ENCODE results near the gene CPLX1.

Gene CPLX1

GRCh38 chr4:845233-845835, 19.4 kb upstream of the CPLX1 start:
- Mint-ChIP-seq H3K27me3 (no peaks in the 10 kb centered on the region), H3K9me3 (peaks cover 6% of the 10 kb centered on the region), H3K36me3 (peaks cover 67% of the 10 kb centered on the region), H3K4me3 (no peak overlapping the region), H3K27ac (no peak overlapping the region), H3K4me1 (no peaks in the 10 kb centered on the region)
- ATAC-seq, result no peak

- Mint-ChIP-seq H3K4me1 (no peaks in the 10 kb centered on the region), H3K27ac (no peak overlapping the region), H3K4me3 (no peak overlapping the region), H3K27me3 (no peaks in the 10 kb centered on the region), H3K36me3 (peaks cover 69% of the 10 kb centered on the region), H3K9me3 (peaks cover 6% of the 10 kb centered on the region)
- ATAC-seq, result no peak
Measured at GRCh38 chr4:844752-845232, 18.9 kb upstream of the CPLX1 start.

GRCh38 chr4:839675-840443, 13.9 kb upstream of the CPLX1 start:
- no peak overlapping the region for H3K4me3 Mint-ChIP-seq
- H3K36me3 Mint-ChIP-seq, result peaks cover 47% of the 10 kb centered on the region
- H3K9me3 Mint-ChIP-seq, result peaks cover 15% of the 10 kb centered on the region
- H3K27me3 Mint-ChIP-seq, result no peaks in the 10 kb centered on the region
- no peak for ATAC-seq
- H3K27ac Mint-ChIP-seq, result no peak overlapping the region
- no peaks in the 10 kb centered on the region for H3K4me1 Mint-ChIP-seq

DNA sequence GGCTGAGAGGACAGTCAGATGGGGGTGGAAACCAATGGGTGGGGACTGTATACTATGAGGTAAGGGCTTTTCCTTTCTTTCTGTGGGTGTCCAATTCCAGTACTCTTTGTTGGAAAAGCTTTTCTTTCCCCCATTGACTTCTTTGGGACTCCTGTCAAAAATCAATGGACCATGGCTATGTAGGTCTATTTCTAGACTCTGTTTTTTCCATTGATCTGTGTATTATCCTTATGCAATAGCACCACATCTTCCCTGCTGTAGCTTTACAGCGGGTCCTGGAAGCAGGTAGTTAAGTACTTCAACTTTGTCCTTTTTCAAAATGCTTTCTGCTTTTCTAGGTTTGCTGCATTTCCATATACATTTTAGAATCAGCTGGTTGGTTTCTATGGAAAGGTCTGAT, 11.8 kb upstream of the CPLX1 start:
- Mint-ChIP-seq H3K4me3 (no peak overlapping the region), H3K4me1 (peaks cover 8% of the 10 kb centered on the region), H3K27ac (no peak overlapping the region), H3K27me3 (peaks cover 8% of the 10 kb centered on the region), H3K36me3 (peaks cover 29% of the 10 kb centered on the region), H3K9me3 (peaks cover 11% of the 10 kb centered on the region)
- no peak for ATAC-seq

DNA sequence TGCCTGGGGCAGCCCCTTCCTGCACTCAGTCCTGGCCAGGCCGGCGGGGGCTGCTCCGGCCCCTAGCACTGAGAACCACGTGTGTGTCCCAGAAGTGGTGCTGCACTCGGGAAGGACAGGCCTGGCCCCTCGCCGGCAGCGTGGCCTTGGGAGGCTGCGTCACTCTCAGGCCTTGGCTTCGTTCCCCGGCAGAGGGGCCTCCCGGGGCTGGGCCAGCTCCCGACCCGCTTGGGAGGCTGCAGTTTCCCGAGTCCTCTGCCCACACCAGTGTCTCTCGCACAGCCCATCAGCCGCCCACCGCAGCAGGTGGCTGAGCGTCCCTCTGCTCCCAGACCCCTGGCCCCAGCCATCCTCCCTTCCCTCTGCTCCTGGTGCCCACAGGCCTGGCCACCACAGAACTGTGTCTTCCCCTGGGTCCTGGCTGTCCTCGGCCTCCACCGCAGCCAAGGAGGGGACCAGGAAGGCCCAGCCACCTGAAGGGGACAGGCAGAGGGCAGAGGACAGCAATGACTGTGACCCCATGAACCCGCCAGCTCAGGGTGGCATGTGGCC, 10.9 kb upstream of the CPLX1 start:
- H3K27me3 Mint-ChIP-seq, result peaks cover 9% of the 10 kb centered on the region
- no peak for ATAC-seq
- H3K9me3 Mint-ChIP-seq, result peaks cover 9% of the 10 kb centered on the region

GRCh38 chr4:836003-836511, 10.1 kb upstream of the CPLX1 start:
- no peak for ATAC-seq
- no peak overlapping the region for H3K27ac Mint-ChIP-seq
- H3K9me3 Mint-ChIP-seq, result peaks cover 12% of the 10 kb centered on the region
- peaks cover 9% of the 10 kb centered on the region for H3K4me1 Mint-ChIP-seq
- H3K4me3 Mint-ChIP-seq, result no peak overlapping the region
- peaks cover 16% of the 10 kb centered on the region for H3K36me3 Mint-ChIP-seq
- H3K27me3 Mint-ChIP-seq, result peaks cover 9% of the 10 kb centered on the region

More for the DNA sequence above, 10.9 kb upstream of the CPLX1 start:
- Mint-ChIP-seq H3K4me1 (peaks cover 9% of the 10 kb centered on the region), H3K27ac (no peak overlapping the region), H3K36me3 (peaks cover 22% of the 10 kb centered on the region), H3K4me3 (no peak overlapping the region)

DNA sequence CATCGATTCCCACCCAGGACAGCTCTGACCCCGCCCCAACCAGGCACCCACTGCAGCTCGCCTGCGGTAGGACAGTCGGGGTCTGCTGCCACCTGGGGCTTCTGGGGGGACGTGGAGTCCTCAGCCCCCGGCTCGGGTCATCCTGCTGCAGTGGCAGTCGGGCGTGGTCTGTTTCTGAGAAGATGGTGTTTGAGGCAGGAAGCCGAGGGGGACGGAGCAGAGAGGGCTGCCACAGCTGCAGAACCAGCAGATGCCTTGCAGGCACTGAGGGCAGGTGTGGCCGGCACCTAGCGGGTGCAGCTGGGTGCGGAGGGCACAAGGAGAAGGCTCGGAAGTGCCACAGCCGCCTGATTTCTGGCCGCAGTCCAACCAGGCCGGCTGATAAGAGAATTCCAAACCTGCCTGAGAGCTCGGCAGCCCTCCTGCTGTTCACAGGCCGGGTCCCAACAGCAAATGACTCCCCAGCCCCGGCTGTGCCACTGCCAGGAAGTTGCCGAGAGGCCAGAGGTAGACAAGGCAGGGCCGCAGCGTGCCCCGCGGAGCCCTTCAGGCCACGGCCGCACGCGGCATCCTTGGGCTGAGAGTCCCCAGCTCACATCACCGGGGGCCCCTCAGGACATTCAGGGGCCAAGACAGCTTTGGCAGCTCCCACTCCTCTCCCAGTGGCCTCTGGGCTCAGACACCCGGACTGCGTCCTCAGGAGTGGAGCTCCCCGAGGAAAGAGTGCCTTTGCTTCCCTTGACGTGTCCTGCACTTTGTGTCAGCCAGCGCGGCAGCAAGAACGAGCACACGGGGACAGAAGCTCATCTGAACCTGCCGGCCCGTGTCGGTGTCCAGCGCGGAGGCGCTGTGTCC, 9.4 kb upstream of the CPLX1 start:
- Mint-ChIP-seq H3K27me3 (peaks cover 13% of the 10 kb centered on the region), H3K4me1 (peaks cover 9% of the 10 kb centered on the region), H3K4me3 (no peak overlapping the region), H3K9me3 (peaks cover 12% of the 10 kb centered on the region), H3K27ac (no peak overlapping the region), H3K36me3 (peaks cover 12% of the 10 kb centered on the region)
- ATAC-seq, result peak; percentile 14

GRCh38 chr4:834368-835147, 8.6 kb upstream of the CPLX1 start:
- Mint-ChIP-seq H3K4me3 (no peak overlapping the region), H3K27me3 (peaks cover 19% of the 10 kb centered on the region), H3K9me3 (peaks cover 12% of the 10 kb centered on the region), H3K27ac (no peak overlapping the region), H3K4me1 (peaks cover 9% of the 10 kb centered on the region), H3K36me3 (peaks cover 6% of the 10 kb centered on the region)
- ATAC-seq, result no peak

DNA sequence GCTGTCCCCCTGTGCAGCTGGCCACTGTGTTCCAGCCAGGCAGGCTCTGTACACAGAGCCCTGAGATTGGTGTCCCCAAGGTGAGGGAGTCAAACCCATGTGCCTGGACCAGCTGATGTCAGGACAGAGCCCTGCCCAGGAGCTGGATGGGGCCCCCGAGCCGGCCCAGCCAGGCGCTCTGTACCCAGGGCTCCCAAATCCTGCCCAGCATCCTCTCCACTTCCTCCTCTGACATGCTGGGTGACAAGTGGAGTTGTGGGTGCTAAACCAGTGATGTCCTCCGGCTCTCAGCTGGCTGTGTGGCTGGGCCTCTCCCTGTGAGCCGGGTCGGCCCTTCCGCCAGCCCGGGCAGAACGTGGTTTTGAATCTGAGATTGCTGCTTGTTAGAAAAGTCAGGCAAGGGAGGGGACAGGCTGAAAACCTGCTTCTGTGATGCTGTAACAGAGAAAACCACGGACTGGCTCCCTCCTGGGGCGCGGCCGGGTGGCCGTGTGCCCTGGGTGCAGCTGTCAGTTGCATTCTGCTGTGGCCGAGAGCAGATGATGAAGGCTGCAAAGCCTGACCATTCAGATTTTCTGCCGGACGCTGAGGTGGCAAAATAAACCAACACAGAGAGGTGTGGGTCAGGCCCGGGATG, 7.9 kb upstream of the CPLX1 start:
- H3K27ac Mint-ChIP-seq, result no peak overlapping the region
- H3K27me3 Mint-ChIP-seq, result peaks cover 23% of the 10 kb centered on the region
- ATAC-seq, result peak; percentile 17
- peaks cover 9% of the 10 kb centered on the region for H3K4me1 Mint-ChIP-seq
- H3K9me3 Mint-ChIP-seq, result peaks cover 12% of the 10 kb centered on the region
- no peak overlapping the region for H3K4me3 Mint-ChIP-seq
- H3K36me3 Mint-ChIP-seq, result peaks cover 6% of the 10 kb centered on the region

DNA sequence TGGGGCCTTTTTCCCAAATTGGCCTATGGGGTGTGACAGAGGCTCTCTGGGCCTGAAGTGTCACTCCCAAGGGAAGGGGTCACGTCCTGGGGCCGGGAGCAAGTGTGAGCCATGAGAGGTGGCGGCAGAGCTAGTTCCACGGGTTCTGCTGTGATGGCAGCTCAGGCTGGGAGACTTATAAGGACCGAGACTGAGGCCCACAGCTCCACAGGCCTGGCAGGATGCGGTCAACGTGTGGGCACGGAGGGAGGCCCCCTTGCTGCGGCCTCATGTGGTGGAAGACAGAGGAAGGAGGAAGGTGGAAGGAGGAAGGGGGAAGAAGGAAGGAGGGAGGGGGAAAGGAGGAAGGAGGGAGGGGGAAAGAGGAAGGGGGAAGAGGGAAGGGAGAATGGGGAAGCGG, 7.2 kb upstream of the CPLX1 start:
- no peak overlapping the region for H3K4me3 Mint-ChIP-seq
- H3K27ac Mint-ChIP-seq, result no peak overlapping the region
- peaks cover 9% of the 10 kb centered on the region for H3K4me1 Mint-ChIP-seq
- H3K27me3 Mint-ChIP-seq, result peaks cover 30% of the 10 kb centered on the region
- no peak for ATAC-seq
- peaks cover 12% of the 10 kb centered on the region for H3K9me3 Mint-ChIP-seq
- peaks cover 6% of the 10 kb centered on the region for H3K36me3 Mint-ChIP-seq

DNA sequence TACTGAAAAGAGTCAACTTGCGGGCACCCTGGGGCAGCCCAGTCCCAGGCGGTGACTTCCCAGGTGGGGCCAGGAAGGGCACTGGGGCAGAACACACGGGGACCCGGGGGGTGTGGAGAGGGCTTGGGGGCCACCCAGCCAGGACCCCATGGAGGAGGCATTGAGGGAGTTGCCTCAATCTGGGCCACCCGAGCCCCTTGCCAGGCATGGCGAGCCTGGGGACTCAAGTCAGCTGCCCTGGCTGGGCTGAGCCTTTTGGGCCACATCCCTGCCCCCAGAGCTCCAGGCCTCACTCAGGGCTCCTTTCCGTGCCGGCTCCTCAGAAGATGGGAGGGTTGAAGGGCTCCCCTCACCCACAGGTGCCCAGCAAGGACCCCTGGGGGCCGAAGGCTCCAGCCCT, 6.6 kb upstream of the CPLX1 start:
- Mint-ChIP-seq H3K4me1 (peaks cover 9% of the 10 kb centered on the region), H3K27ac (no peak overlapping the region), H3K36me3 (peaks cover 3% of the 10 kb centered on the region), H3K27me3 (peaks cover 36% of the 10 kb centered on the region), H3K9me3 (peaks cover 9% of the 10 kb centered on the region), H3K4me3 (no peak overlapping the region)
- ATAC-seq, result no peak

GRCh38 chr4:832108-832507, 6.2 kb upstream of the CPLX1 start:
- Mint-ChIP-seq H3K9me3 (peaks cover 5% of the 10 kb centered on the region), H3K27ac (no peak overlapping the region), H3K27me3 (peaks cover 41% of the 10 kb centered on the region), H3K4me3 (no peak overlapping the region), H3K36me3 (no peaks in the 10 kb centered on the region), H3K4me1 (peaks cover 9% of the 10 kb centered on the region)
- no peak for ATAC-seq

- Mint-ChIP-seq H3K4me3 (no peak overlapping the region), H3K9me3 (peaks cover 3% of the 10 kb centered on the region), H3K27me3 (peaks cover 41% of the 10 kb centered on the region), H3K4me1 (peaks cover 9% of the 10 kb centered on the region), H3K27ac (no peak overlapping the region), H3K36me3 (no peaks in the 10 kb centered on the region)
- no peak for ATAC-seq
Measured at GRCh38 chr4:831483-831805, 5.5 kb upstream of the CPLX1 start.

All from stimulated activated memory B cell treated with anti-CD40 and anti-IgM and Interleukin-4, amounts not matched to agents 10 μg/mL and 1 μg/mL and 100 μg/mL, for 72 hours (primary cell).